T47D (cell line): Measurements from ENCODE around the gene EEFSEC.
A peak's percentile ranks its signal among the peaks of the same experiment; 100 is the strongest.

Source experiments
- DNase-seq, 2 experiments: peaks; one replicate each; pipeline versions ENCODE4 v3.0.0 to v3.0.0-alpha.2; 2011 to 2012; ENCODE audit warnings: low read depth in 1 of 2, low spot score in 1 of 2
- JUND ChIP-seq: IDR thresholded peaks from 2 replicates; pipeline ENCODE4 v1.6.1; 2012; ENCODE audit warnings: low read depth
- in situ Hi-C: cut with HindIII; loops from 2 replicates; pipeline ENCODE4 v1.10.0; 2016; ENCODE audit warnings: low sequenced_read_pairs, low pct_unique_long_range_greater_than_20kb

EEFSEC gene

GRCh38 chr3:128289534-128289933 is 136.3 kb downstream of the EEFSEC start:
- no peak for DNase-seq
- no peak for TF ChIP-seq JUND
- in situ Hi-C loops: no loop called here

- in situ Hi-C loops: no loop called here
- no peak for DNase-seq
- TF ChIP-seq JUND: no peak
Observed at GRCh38 chr3:128290484-128290883, 137.2 kb downstream of the EEFSEC start.

GRCh38 chr3:128293930-128294329 is 140.6 kb downstream of the EEFSEC start:
- no peak for DNase-seq
- in situ Hi-C loops: no loop called here
- no peak for TF ChIP-seq JUND

- in situ Hi-C loops: no loop called here
- no peak for TF ChIP-seq JUND
- no peak for DNase-seq
Observed at GRCh38 chr3:128294999-128295468, 141.8 kb downstream of the EEFSEC start.

GRCh38 chr3:128296469-128297251 is 143.4 kb downstream of the EEFSEC start:
- no peak for DNase-seq
- in situ Hi-C loops: no loop called here
- TF ChIP-seq JUND: no peak

GRCh38 chr3:128297401-128298138 is 144.3 kb downstream of the EEFSEC start:
- TF ChIP-seq JUND: no peak
- peak; percentile 23 to 64 for DNase-seq
- in situ Hi-C loops: no loop called here

- DNase-seq: no peak
- no peak for TF ChIP-seq JUND
- in situ Hi-C loops: no loop called here
Observed at GRCh38 chr3:128301186-128302023, 148.1 kb downstream of the EEFSEC start.

GRCh38 chr3:128306481-128306880 is 153.2 kb downstream of the EEFSEC start:
- no peak for TF ChIP-seq JUND
- DNase-seq: no peak
- in situ Hi-C loops: no loop called here

GRCh38 chr3:128307029-128307633 is 153.8 kb downstream of the EEFSEC start:
- TF ChIP-seq JUND: no peak
- in situ Hi-C loops: no loop called here
- peak; percentile 52 to 62 for DNase-seq

- in situ Hi-C loops: no loop called here
- no peak for TF ChIP-seq JUND
- no peak for DNase-seq
Observed at GRCh38 chr3:128307781-128308469, 154.6 kb downstream of the EEFSEC start.

GRCh38 chr3:128309026-128309425 is 155.7 kb downstream of the EEFSEC start:
- in situ Hi-C loops: no loop called here
- TF ChIP-seq JUND: no peak
- no peak for DNase-seq

- in situ Hi-C loops: no loop called here
Observed at GRCh38 chr3:128310286-128311058, 157.2 kb downstream of the EEFSEC start.

More at GRCh38 chr3:128310286-128311058, 157.2 kb downstream of the EEFSEC start:
- no peak for DNase-seq
- no peak for TF ChIP-seq JUND
